IgD-negative memory B cell (primary cell): ENCODE results near the gene CLTA. TPM values are rescaled to one million over a fixed set of nuclear protein-coding genes. Genes with fewer than 3 reads are reported as not detected.
"Not testable (repeated sequence)": the region's sequence is repeated elsewhere in the genome, so short reads cannot be mapped to it uniquely, and the experiment has no call there.

Experiments
- H3K27ac Mint-ChIP-seq, 3 donors: one replicate each; pipeline ENCODE4 v1.8.0; 2020 to 2022; ENCODE audit warnings: mild to moderate bottlenecking in 3 of 3, mixed read lengths in 3 of 3, moderate library complexity in 1 of 3
- H3K27me3 Mint-ChIP-seq: one replicate; pipeline ENCODE4 v1.8.0; 2021; ENCODE audit warnings: mixed read lengths
- H3K36me3 Mint-ChIP-seq: one replicate; pipeline ENCODE4 v1.8.0; 2020; ENCODE audit warnings: mild to moderate bottlenecking, mixed read lengths
- H3K4me1 Mint-ChIP-seq, 3 donors: one replicate each; pipeline ENCODE4 v1.8.0; 2020 to 2022; ENCODE audit warnings: mixed read lengths in 3 of 3, mild to moderate bottlenecking in 1 of 3
- H3K4me3 Mint-ChIP-seq, 4 donors: one replicate each; pipeline ENCODE4 v1.8.0; 2020 to 2022; ENCODE audit warnings: mild to moderate bottlenecking in 4 of 4, mixed read lengths in 4 of 4, moderate library complexity in 3 of 4
- H3K9me3 Mint-ChIP-seq, 3 donors: one replicate each; pipeline ENCODE4 v1.8.0; 2020 to 2021; ENCODE audit warnings: mixed read lengths in 3 of 3, mild to moderate bottlenecking in 1 of 3
- polyA plus RNA-seq: library from polyadenylated mRNA; unstranded; fragments of 300-500 nt; fragmentation: Illumina TruSeq; gene quantifications from one replicate; pipeline ENCODE4 v1.2.3, GENCODE V29; 2021

CLTA gene
- polyA plus RNA-seq, 1 donor from 2014 or later: 82.0 TPM

- H3K4me3 Mint-ChIP-seq: peak overlapping the region; percentile 79 to 94 (median 94)
- peaks cover 9% of the 10 kb centered on the region for H3K36me3 Mint-ChIP-seq
- peaks cover 2% of the 10 kb centered on the region for H3K27me3 Mint-ChIP-seq
- peaks cover 42 to 53% (median 46%) of the 10 kb centered on the region in 3 donors for H3K4me1 Mint-ChIP-seq
- peak overlapping the region; percentile 95 to 99 (median 98) for H3K27ac Mint-ChIP-seq
- no peaks in the 10 kb centered on the region for H3K9me3 Mint-ChIP-seq
These were observed 39.2 kb upstream of the CLTA start for GRCh38 chr9:36151316-36152210.

DNA sequence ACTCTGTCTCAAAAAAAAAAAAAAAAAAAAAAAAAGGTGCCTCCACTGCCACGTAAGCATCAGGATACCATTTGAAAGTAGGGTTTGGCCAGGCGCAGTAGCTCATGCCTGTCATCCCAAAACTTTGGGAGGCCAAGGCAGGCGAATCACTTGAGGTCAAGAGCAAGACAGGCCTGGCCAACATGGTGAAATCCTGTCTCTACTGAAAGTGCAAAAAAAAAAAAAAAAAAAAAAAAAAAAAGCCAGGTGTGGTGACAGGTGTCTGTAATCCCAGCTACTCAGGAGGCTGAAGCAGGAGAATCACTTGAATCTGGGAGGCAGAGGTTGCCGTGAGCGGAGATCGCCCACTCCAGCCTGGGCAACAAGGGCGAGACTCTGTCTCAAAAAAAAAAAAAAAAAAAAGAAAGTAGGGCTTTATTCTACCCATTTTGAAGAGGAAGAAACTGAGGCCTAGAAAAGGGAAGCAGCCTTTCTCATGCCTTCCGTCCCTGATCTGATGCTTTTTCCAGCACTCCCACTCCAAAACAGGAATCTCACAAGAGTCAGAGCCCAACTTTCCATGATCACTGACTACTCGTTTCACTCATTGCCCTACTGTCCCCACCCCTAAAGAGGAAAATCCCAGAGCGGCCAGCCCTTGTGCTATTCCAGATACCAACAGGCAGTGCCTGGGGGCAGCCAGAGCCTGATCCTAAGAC lies 37.8 kb upstream of the CLTA start:
- H3K27me3 Mint-ChIP-seq: peaks cover 2% of the 10 kb centered on the region
- H3K4me1 Mint-ChIP-seq: peaks cover 36 to 42% (median 37%) of the 10 kb centered on the region in 3 donors
- H3K27ac Mint-ChIP-seq: peak overlapping the region; percentile 98 to 99 (median 99)
- H3K36me3 Mint-ChIP-seq: peaks cover 8% of the 10 kb centered on the region
- H3K4me3 Mint-ChIP-seq: peak overlapping the region; percentile 10 to 94 (median 64)
- H3K9me3 Mint-ChIP-seq: no peaks in the 10 kb centered on the region

- peak overlapping the region in 3 of 4 donors; percentile 10 to 94 (median 55) for H3K4me3 Mint-ChIP-seq
- peaks cover 2% of the 10 kb centered on the region for H3K27me3 Mint-ChIP-seq
- peaks cover 9% of the 10 kb centered on the region for H3K36me3 Mint-ChIP-seq
- H3K27ac Mint-ChIP-seq: peak overlapping the region; percentile 91 to 99 (median 99)
- H3K4me1 Mint-ChIP-seq: peaks cover 30 to 39% (median 37%) of the 10 kb centered on the region in 3 donors
- H3K9me3 Mint-ChIP-seq: no peaks in the 10 kb centered on the region
These were observed 37.0 kb upstream of the CLTA start for GRCh38 chr9:36153746-36154145.

GRCh38 chr9:36154331-36154952 lies 36.3 kb upstream of the CLTA start:
- H3K27ac Mint-ChIP-seq: peak overlapping the region in 2 of 3 donors; percentile 99

GRCh38 chr9:36156116-36156515 lies 34.6 kb upstream of the CLTA start:
- Mint-ChIP-seq H3K4me1 (peaks cover 20 to 35% (median 27%) of the 10 kb centered on the region in 3 donors), H3K27ac (no peak overlapping the region), H3K9me3 (no peaks in the 10 kb centered on the region), H3K36me3 (peaks cover 11% of the 10 kb centered on the region), H3K27me3 (peaks cover 2% of the 10 kb centered on the region), H3K4me3 (no peak overlapping the region)

More at GRCh38 chr9:36154331-36154952, 36.3 kb upstream of the CLTA start:
- H3K36me3 Mint-ChIP-seq: peaks cover 9% of the 10 kb centered on the region
- no peaks in the 10 kb centered on the region for H3K9me3 Mint-ChIP-seq
- H3K4me1 Mint-ChIP-seq: peaks cover 30 to 39% (median 37%) of the 10 kb centered on the region in 3 donors
- H3K4me3 Mint-ChIP-seq: peak overlapping the region in 3 of 4 donors; percentile 10 to 63 (median 32)
- peaks cover 2% of the 10 kb centered on the region for H3K27me3 Mint-ChIP-seq

DNA sequence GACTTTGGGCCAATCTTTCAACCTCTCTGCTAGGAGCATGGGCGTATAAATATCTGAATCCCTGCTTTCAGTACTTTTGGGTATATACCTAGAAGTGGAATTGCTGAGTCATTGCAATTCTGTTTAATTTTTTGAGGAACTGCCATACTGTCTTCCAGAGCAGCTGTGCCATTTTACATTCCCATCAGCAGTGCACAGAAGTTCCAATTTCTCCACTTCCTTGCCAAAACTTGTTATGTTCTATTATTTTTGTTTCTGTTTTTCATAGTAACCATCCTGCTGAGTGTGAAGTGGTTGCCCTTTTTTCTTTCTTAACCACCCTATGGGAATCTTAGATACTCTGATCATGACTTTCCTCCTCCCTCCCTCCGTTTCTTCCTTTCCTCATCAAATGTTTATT lies 32.6 kb upstream of the CLTA start:
- no peak overlapping the region for H3K27ac Mint-ChIP-seq
- H3K4me1 Mint-ChIP-seq: peaks cover 10 to 21% (median 17%) of the 10 kb centered on the region in 3 donors
- H3K4me3 Mint-ChIP-seq: no peak overlapping the region
- H3K9me3 Mint-ChIP-seq: no peaks in the 10 kb centered on the region
- peaks cover 10% of the 10 kb centered on the region for H3K36me3 Mint-ChIP-seq
- H3K27me3 Mint-ChIP-seq: no peaks in the 10 kb centered on the region

DNA sequence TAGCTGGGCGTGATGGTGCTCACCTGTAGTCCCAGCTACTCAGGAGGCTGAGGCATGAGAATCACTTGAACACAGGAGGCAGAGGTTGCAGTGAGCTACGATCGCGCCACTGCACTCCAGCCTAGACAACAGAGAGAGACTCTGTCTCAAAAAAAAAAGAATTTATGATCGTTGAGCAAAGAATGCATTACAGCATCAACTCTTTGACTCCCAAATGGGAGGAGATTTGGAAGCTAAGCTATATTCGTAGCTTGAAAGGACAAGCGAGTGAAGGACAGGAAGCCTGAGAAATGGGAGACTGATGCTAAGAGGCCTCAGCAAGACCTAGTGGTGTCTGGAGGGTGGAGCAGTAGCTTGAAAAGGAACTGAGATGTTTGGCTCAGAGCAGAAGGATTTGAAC lies 31.8 kb upstream of the CLTA start:
- peaks cover 10% of the 10 kb centered on the region for H3K36me3 Mint-ChIP-seq
- H3K9me3 Mint-ChIP-seq: no peaks in the 10 kb centered on the region
- no peaks in the 10 kb centered on the region for H3K27me3 Mint-ChIP-seq
- peaks cover 4 to 13% (median 13%) of the 10 kb centered on the region in 3 donors for H3K4me1 Mint-ChIP-seq
- H3K27ac Mint-ChIP-seq: no peak overlapping the region
- peak overlapping the region in 1 of 4 donors; percentile 67 for H3K4me3 Mint-ChIP-seq

DNA sequence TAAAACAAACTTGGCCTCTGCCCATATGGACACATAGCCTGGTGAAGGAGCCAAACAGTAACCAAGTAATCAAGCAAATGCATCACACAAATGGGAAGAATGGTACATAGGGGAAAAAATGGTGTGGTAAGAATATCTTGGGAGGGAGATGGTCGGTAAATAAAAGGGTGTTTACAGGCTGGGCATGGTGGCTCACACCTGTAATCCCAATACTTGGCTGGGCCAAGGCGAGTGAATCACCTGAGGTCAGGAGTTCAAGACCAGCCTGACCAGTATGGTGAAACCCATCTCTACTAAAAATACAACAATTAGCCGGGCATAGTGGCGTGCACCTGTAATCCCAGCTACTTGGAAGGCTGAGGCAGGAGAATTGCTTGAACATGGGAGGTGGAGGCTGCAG lies 31.2 kb upstream of the CLTA start:
- not testable (repeated sequence) for H3K4me1 Mint-ChIP-seq, H3K27ac Mint-ChIP-seq, H3K9me3 Mint-ChIP-seq, H3K27me3 Mint-ChIP-seq, H3K36me3 Mint-ChIP-seq
- H3K4me3 Mint-ChIP-seq: peak overlapping the region in 1 of 4 donors; percentile 34

DNA sequence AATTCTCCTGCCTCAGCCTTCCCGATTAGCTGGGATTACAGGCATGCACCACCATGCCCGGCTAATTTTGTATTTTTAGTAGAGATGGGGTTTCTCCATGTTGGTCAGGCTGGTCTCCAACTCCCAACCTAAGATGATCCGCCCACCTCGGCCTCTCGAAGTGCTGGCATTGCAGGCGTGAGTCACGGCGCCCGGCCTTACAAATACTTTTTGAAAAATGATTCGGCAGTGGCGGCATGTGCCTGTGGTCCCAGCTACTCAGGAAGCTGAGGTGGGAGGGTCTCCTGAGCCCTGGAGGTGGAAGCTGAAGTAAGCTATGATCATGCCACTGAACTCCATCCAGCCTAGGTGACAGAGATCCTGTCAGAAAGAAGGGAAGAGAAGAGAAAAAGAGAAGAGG lies 30.6 kb upstream of the CLTA start:
- H3K9me3 Mint-ChIP-seq, H3K4me1 Mint-ChIP-seq, H3K4me3 Mint-ChIP-seq, H3K27me3 Mint-ChIP-seq, H3K36me3 Mint-ChIP-seq, H3K27ac Mint-ChIP-seq: not testable (repeated sequence)

GRCh38 chr9:36161187-36161586 lies 29.5 kb upstream of the CLTA start:
- no peaks in the 10 kb centered on the region for H3K27me3 Mint-ChIP-seq
- peaks cover 8% of the 10 kb centered on the region for H3K36me3 Mint-ChIP-seq
- no peak overlapping the region for H3K27ac Mint-ChIP-seq
- H3K4me3 Mint-ChIP-seq: no peak overlapping the region
- H3K9me3 Mint-ChIP-seq: no peaks in the 10 kb centered on the region
- peaks cover 3 to 4% (median 3%) of the 10 kb centered on the region in 3 donors for H3K4me1 Mint-ChIP-seq

GRCh38 chr9:36162211-36162738 lies 28.4 kb upstream of the CLTA start:
- Mint-ChIP-seq H3K36me3 (peaks cover 5% of the 10 kb centered on the region), H3K27ac (peak overlapping the region in 1 of 3 donors; percentile 43), H3K4me1 (peaks cover 6 to 8% (median 6%) of the 10 kb centered on the region in 3 donors), H3K27me3 (no peaks in the 10 kb centered on the region), H3K9me3 (no peaks in the 10 kb centered on the region), H3K4me3 (no peak overlapping the region)

DNA sequence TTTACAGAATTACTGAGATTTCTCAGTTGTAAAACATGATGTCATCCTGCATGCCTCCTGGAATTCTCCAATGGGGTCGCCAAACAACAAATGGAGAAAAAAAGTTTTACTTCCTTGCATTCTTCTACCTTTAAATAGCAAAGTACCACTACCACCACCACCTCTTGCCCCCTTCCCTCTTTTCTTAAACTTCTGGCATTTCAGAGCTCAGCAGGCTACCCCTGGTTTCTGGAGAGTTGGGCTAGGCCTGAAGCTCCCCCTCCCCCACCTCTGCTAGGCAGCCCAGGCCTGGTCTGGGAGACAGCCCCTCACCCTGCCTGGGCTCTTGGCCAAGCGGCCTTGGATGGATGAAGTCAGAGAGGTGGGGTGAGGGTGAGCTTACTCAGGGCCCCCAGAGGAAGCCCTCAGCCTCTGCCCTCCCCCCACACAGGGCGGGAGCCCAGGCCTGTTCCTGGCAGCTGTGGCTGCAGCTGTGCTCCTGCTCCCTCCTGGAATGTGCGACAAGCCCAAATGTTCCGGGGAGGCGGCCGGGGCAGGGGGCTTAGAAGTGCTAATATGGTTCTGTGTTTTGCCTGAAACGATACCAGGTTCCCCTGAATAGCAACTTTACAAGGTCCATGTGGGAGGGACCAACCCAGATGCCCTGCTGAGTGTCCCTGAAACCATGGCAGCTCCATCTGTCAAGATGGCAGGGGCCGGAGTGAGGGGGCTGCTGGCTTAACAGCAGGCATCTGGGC lies 27.5 kb upstream of the CLTA start:
- H3K9me3 Mint-ChIP-seq: no peaks in the 10 kb centered on the region
- peaks cover 6 to 8% (median 6%) of the 10 kb centered on the region in 3 donors for H3K4me1 Mint-ChIP-seq
- H3K27ac Mint-ChIP-seq: no peak overlapping the region
- peaks cover 5% of the 10 kb centered on the region for H3K36me3 Mint-ChIP-seq
- no peaks in the 10 kb centered on the region for H3K27me3 Mint-ChIP-seq
- H3K4me3 Mint-ChIP-seq: no peak overlapping the region

DNA sequence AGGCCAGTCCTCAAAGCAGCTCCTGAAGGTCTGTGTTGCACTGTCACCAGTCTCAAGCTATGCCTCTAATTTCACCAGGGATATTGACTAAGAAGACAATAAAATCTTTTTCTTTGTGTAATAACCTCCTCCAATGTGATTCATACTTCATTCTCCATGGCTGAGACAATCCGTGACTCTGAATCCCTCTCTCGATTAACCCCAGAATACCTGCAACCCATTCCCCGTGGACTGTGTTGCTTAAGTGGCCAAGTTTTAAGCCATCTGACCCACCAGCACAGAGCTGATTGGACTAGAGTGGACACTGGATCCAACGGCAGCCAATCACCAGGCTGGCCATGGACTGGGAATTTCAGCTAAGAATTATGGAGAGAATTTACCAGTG lies 26.9 kb upstream of the CLTA start:
- Mint-ChIP-seq H3K9me3 (no peaks in the 10 kb centered on the region), H3K27ac (no peak overlapping the region), H3K4me3 (no peak overlapping the region), H3K36me3 (peaks cover 3% of the 10 kb centered on the region), H3K27me3 (no peaks in the 10 kb centered on the region), H3K4me1 (peaks cover 6 to 8% (median 6%) of the 10 kb centered on the region in 3 donors)

- H3K27ac Mint-ChIP-seq: no peak overlapping the region
- H3K36me3 Mint-ChIP-seq: peaks cover 3% of the 10 kb centered on the region
- peaks cover 1% of the 10 kb centered on the region for H3K27me3 Mint-ChIP-seq
- peaks cover 6 to 8% (median 6%) of the 10 kb centered on the region in 3 donors for H3K4me1 Mint-ChIP-seq
- peak overlapping the region in 1 of 4 donors; percentile 70 for H3K4me3 Mint-ChIP-seq
- H3K9me3 Mint-ChIP-seq: no peaks in the 10 kb centered on the region
These were observed 26.3 kb upstream of the CLTA start for GRCh38 chr9:36164372-36164771.
